ENCODE measurements around the gene KCNB1.

Gene KCNB1

DNA sequence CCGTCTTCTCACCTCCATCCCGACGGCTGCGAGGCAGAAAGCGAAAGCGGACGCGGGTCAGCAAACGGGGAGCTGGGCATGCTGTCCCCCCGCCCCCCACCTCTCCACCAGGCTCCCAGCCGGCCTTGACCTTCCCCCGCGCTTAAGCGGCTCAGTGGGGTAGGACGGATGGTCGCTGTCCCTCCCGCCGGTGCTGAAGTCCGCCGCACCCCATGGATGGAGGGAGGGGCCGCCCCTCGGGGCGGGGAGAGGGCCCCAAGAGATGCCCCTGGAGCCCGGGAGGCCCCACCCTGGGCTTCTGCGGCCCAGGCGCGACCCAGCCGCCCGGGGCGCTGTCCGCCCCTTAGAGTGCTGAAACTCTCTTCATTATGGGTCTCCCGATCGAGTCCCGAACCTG is at the start of gene KCNB1:
KCNB1 (minus strand) TSS at position 48 of the 397 bp plus-strand sequence. CDS start 188 bp downstream, outside the sequence.
- peak in 5 of 6 experiments; percentile 3 to 37 (median 8) for DNase-seq

DNA sequence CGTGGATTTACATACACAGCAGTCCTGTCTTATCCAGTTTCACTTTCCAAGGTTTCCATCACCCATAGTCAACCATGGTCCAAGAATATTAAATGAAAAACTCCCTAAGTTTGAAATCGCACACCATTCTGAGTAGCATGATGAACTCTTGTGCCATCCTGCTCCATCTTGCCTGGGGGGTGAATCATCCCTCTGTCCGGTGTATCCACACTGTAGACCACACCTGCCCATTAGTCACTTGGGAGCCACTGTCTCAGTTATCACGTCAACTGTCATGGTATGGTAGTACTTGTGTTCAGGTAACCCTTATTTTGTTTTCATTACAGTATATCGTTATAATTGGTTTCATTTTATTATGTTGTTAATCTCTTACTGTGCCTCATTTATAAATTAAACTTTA is 47.0 kb upstream of the KCNB1 start:
- DNase-seq, result no peak

DNA sequence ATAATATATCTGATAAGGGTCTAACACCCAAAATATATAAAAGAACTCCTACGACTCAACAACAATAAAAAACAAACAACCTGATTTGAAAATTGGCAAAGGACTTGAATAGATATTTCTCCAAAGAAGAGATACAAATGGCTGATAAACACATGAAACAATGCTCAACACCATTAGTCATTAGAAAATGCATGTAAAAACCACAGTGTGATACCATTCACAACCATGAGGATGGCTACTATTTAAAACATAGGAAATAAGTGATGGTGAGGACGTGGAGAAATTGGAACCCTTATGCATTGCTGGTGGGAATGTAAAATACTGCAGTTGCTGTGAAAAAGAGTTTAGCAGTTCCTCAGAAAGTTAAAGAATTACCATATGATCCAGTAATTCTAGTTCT is 44.1 kb upstream of the KCNB1 start:
- DNase-seq, result no peak

DNA sequence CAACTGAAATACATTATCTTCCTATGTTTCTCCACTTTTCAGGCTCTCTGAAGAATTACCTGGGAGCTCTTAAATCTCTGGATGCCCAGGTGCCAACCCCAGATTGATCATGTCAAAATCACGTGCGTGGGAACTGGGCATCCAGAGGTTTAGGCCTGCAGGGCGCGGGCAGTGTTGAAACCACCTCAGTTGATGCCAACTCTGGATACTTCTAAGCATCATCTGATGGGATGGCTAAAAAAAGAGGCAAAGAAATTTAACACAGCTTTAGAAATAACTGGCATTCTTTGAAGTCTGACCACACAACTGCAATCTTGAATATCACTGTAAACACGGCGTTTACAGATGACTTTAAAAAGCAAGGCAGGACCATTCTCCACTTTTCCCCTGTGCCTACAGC is 43.6 kb upstream of the KCNB1 start:
- DNase-seq, result no peak

DNA sequence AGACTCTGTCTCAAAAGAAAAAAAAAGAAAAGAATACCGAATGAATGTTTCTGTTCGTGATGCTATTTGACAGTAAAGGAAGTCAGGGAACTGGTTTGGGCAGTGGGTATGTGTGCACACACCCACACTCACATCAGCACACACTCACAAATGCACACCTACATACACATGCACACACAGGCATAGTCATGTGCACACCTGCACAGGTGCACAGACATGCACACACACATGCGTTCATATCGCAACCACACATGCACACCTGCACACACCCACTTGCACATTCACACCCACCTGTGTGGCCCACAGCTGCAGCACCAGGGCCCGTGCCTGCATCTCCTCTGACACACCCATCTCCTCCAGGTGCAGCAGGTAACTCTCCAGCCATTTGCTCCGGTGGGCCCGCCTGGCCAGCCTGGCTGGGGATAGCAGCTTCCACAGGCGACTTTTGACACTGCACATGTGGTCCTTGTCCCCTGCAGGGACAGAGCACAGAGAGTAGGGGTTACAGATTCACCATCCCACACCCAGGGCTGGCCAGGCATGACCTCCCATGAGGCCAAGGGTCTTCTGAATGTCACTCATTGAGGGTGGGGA is 41.4 kb upstream of the KCNB1 start:
- no peak for DNase-seq

DNA sequence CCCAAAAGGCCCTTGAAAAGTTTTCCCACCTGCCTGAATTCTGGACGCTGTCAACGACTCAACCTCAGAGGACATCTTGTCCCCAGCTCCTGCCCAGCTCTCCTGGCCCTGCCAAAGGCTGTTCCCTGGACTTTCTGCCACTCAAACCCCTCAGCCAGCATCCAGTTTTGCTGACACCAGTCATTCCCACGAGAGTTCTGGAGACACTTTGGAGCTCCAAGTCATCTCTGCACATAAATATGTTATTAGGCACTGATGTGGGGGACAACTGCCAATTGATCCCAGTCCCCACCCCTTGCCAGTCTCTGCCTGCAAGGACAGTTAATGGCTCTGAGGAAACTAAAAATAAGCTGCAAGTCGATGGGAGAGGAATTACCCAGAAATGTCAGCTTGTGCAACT is 38.9 kb upstream of the KCNB1 start:
- DNase-seq, result no peak

DNA sequence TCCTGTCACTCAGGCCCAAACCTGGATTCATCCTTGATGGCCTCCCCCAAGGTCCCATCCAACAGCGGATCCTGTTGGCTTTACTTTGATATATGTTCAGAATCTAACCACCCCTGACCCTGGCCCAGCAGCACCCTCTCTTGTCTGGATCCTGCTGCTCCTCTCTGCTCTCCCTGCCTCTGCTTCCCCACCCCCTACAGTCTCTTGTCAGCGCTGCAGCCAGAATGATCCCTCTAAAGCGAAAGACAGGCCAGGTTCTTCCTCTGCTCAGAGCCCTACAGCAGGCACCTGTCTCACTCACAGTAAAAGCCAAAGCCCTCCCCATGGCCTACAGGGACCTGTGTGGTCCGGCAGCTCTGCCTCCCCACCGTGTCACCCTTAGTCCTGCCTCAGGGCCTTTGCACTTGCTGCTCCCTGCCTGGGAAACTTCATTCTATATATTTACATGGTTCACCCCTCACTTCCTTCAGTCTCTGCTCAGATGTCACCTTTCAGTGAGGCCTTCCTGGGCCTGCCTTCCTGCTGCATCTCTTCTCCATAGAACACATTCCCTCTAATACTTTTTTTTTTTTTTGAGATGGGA is 37.4 kb upstream of the KCNB1 start:
- no peak for DNase-seq

DNA sequence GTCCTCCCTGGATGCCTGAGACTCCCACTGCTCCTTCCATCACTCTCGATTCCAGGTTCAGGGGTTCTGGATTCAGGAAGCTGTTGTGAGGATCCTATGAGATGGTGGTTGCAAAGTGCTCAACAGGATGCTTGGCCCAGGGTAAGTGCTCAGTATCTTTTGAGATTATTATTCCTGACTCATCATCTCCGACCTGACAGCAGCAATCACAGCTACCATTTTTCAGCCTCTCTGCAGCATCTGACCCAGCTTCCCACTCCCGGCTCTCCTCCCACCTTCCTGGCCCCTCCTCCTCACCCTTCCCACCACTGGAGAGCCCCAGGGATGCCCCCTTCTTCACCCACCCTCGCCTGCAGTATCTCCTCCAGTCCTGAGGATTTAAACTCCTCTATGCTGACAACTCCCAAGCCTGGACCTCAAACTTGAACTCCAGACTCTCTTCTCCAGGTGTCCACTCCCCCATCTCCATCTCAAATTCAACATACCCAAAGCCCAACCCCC is 36.8 kb upstream of the KCNB1 start:
- DNase-seq, result no peak

DNA sequence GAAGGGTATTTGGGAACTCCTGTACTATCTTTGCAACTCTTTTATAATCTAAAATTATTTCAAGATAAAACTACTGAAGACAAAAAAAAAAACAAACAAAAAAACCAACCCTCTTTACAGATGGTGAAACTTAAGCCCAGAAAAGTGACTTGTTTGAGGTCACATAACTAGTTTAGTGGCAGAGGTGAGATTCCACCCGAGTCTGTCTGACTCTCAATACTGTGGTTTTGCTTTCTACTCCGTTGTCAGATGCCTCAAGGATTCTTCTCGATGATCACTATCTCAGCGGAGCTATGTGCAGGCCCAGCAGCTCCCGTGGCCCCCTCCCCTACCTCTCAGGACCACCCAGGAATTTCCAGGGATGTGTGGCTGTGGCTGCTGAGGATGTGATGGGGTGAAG is 36.1 kb upstream of the KCNB1 start:
- no peak for DNase-seq

DNA sequence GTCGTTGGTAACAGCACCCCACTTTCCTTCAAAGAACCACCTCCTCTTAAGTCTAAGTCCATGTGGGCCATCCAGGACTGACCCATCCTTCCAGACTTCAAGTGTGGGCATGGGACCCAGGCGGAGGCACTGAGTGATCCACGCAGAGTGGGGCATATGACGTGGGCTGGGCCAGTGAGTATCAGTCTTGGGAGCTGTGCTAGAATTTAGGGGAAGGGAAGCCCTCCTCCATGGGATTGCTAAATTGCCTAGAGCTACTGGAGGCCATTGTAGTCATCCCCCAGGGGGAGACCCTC is 35.3 kb upstream of the KCNB1 start:
- no peak for DNase-seq

DNA sequence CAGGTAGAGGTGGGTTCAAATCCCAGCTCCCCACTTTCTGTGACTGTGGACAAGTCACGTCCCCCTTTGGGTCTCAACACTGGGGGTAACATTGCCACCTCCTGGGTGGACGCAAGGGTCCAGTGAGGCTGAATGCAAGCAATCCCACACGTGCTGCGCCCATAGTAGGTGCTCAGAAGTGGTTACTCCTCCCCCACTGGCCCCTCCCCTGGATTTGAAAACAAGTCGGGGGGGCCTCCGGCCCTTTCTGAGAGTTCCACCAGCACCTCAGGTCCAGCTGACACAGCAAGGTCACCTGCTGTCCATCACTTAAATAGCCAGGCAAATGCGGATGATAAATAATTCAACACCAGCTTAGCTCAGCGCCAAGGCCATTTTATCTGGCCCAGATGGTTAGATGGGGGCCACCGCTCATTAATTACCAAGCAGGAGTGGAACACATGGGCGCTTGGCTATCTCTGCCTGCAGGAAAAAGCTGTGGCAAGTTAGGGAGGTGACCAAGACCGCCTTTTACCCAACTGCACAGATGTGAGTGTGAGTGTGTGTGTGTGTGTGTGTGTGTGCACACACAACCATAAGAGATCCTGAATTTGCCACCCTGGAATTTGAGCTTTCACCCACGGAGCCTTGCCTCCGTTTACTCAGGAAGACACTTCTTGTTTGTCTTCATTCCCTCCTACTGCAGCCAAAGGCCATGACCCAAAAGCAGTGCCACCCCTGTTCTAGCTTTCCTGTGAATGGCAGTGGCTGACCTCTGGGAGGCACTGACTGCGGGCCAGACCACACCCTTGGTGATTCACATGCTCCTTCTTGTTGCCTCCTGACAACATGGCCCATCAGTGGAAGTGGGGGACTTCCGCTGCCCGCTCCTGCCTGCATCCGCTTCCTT is 34.7 kb upstream of the KCNB1 start:
- DNase-seq, result no peak

DNA sequence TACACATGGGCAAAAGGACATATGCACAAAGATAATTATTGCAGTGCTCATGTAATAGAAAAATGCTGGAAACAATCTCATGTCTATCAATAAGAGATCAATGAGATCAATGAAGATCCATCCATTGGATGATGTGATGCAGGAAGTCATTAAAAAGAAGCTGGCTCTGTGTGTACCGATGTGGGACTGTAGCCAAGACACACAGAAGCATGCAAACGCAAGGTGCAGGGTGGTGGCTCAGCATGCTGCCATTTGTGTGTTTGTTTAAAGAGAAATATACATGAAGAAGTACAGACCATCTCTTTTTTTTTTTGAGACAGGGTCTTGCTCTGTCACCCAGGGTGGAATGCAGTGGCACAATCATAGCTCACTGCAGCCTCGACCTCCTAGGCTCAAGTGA is 33.1 kb upstream of the KCNB1 start:
- DNase-seq, result no peak

DNA sequence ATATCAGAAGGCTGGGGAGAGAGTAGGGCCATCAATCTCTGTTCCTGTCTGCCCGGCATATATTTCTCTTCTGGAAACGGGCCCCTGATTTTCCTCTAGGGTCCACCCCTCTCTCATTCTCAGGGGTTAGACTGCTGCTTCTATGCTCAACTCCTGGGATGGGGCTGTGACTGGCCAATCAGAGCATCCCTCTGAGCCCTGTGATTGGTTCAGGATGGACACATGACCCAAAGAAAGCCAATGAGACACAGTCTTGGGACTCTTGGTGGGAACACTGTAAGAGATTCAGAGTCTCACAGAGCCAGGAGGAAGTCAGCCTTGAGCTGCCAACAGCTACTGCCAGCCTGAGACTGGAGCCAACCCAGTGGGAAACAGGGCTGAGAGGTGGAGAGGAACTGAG is 31.0 kb upstream of the KCNB1 start:
- no peak for DNase-seq

DNA sequence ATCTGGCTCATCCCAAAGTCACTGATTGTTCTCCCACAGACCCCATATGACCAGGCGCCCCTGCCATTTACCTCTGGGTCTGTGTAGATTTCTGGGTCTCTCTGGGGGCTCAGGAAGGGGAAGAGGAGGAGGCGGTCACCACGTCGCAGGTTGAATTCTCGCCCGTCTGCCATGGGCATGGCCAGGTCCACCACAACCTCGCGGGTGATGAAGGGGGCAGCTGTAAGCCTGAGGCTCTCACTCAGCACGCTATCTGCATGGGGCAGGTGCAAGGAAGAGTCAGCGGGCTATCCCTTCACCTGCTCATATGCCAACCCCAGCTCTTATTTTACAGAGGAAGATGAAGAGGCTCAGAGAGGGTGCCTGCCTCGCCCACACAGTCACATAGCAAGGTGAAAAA is 30.5 kb upstream of the KCNB1 start:
- DNase-seq, result no peak

DNA sequence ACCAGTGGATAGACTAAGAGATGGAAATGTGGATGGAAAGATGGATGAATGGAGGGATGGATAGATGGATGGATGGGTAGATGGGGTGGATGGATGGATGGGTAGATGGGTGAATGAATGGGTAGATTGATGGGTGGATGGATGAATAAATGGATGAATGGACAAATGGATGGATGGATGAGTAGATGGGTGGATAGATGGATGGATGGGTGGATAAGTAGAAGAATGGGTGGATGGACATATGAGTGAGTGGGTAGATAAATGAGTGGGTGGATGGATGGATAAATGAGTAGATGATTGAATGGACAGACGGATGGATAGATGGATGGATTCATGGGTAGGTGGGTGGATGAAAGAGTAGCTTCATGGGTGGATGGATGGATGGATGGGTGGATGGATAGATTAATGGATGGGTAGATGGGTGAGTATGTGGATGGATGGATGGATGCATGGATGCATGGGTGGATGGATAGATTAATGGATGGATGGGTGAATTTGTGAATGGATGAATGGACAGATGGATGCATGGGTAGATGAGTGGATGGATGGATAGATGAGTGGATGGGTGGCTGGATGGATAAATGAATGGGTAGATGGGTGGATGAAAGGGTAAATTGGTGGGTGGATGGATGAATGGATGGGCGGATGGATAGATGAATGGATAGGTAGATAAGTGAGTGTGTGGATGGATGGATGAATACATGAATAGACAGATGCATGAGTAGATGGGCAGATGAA is 29.5 kb upstream of the KCNB1 start:
- no peak for DNase-seq

DNA sequence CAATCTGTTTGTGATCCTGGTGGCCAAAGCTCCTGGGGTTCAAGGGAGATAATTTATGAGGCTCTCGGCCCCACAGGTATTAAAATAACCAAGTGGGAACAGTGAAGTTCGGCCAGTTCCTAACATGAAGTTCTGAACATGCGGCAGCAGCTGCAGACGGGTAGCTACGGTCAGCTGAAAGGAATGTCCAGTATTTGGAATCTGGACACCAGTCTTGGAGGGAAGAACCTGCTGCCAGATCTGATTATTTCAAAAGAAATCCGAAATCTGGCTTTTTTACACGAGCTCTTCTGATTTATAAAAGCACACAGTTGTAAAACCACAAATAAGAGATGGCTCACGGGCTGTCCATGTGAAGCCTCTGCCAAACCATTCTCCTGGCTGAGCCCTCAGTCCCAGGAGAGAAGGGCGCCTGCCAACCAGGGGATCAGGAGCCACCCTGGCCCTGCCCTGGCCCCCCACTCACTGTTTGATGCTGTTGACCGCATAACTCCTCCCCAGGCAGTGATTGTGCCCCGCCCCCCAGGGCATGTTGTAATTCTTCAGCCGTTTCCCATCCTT is 28.2 kb upstream of the KCNB1 start:
- DNase-seq, result no peak

DNA sequence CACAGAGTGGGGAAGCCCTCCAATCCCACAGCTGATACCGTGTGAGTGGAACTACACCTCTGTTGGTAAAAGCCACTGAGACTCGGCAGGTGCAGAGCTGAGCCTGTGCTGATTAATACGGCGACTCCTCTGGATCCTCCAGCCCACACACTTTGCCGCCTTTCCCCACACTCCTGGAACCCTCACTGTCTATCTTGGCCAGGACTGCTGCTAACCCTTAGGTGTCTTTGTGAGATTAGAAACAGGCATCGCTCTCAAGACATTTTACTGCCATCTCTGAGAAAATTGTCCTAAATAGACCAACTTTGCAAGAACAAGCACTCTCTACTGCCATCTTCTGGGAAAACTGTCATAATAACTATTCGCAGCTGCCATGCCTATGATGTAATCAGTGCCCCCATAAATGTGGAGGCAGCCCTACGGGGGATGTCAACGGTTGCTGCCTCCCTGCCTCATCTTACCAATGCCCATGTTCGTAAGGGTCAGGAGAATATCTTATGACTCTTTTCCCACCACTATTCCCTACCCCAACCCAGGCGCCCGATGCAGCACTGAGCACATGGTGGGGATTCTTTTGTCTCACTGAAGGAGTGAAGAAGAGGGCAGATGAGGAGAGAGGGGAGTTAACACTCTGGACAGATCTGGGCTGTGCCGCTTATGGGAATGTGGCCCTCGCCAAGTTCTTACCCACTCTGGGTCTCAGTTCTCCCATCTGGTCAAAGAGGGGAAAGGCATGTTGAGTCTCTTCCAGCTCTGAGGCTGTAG is 26.1 kb upstream of the KCNB1 start:
- peak in 2 of 6 experiments; percentile 7 to 8 for DNase-seq

DNA sequence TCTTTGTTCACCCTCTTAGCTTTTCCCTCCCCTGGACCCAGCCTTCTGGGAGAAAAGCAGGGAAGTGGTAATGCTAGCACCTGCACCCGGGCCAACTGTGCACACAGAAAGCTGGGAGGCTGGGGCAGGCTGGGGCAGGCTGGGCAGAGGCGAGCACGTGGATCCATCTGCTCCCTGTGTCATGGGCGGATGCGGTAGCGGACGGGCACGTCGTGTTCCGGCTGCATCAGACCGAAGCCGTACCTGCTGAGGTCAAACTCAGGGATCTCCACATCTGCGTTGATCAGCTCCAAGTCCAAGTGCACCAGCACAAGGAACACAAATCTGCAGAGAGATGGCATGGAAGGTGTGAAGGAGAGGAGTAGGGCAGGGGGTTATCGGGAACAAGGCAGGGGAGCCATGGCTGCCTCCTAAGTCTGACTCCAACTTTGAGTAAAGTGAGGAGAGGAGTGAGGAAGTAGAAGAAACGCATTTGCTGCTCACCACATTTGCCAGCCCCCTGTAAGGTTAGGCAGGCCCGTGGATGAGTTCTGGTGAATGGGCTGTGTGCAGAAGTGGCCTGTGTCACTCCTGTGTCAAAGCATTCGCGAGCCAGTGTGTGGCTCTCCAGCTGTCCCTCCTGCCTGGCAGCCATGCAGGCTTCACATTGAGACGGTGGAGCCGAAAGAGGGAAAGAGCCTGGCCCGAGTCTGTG is 25.4 kb upstream of the KCNB1 start:
- no peak for DNase-seq

DNA sequence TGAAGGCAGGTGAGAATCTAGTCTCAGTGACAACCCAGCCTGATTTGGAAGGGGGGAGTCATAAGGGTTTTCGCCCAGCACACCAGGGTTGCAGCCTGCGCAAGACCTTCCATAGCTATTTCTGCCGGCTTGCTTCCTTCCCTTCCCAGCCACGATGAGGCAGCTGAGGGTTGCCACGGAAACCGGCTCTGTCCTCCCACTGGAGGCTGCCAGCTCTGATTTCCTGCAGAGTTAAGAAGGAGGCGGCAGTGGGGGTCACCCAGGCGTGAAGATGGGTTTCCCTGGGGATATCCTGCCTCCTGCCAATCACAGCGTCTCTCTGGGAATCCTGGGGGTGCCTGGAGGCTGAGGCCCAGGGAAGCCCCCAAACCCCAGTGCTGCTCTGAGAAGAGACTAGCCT is 23.1 kb upstream of the KCNB1 start:
- no peak for DNase-seq

DNA sequence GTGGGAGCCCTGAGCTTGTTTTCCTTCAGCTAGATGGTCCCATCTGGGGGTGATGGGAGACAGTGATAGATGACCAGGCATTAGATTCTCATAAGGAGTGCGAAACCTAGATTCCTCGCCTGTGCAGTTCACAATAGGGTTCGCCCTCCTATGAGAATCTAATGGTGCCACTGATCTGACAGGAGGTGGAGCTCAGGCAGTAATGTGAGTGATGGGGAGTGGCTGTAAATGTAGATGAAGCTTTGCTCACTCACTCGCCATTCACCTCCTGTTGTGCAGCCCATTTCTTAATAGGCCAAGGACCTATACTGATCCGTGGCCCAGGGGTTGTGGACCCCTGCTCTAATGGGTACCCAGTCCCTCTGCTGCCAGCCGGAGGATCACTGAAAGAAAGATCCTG is 20.7 kb upstream of the KCNB1 start:
- no peak for DNase-seq

DNA sequence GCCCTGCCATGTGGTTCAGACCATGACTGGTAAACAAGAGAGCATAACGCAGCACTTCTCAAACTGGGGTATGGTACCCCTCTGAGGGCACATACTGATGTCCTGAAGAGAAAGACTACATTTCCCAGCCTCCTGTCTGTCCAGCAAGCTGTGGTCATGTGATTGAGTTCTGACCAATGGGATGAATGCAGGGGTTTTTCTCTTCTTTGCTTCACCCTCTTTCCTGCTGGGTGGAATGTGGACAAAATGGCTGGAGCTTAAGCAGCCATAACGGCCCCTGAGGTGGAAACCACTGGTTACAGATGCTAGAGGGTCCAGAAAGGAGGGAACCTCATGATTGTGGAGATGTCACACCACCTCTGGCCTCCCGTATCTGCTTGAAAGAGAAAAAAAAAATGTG is 19.4 kb upstream of the KCNB1 start:
- no peak for DNase-seq

DNA sequence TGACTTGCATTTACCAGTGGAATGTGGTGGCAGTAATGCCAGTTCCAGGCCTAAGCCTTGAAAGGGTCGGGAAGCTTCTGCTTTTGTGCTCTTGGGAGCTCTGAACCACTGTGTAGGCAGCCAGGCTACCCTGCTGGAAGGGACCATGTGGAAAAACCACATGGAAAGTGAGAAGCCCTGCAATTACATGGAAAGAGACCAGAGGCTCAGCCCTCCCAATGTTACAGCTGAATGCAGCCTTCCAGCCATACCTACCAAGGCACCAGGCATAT is 14.9 kb upstream of the KCNB1 start:
- no peak for DNase-seq
